Activated CD8-positive, alpha-beta T cell treated with anti-CD3 and anti-CD28 coated beads for 36 hours (primary cell): Measurements from ENCODE around the gene ZNF653. TPM values are rescaled to one million over a fixed set of nuclear protein-coding genes. Genes with fewer than 3 reads are reported as not detected.
A peak's percentile ranks its signal among the peaks of the same experiment; 100 is the strongest.
"Not testable (repeated sequence)": the region's sequence is repeated elsewhere in the genome, so short reads cannot be mapped to it uniquely, and the experiment has no call there.

ENCODE experiments used
- ATAC-seq: fragments of 200-7000 bp; cut with Tn5 transposase; one replicate; pipeline ENCODE4 v1.10.0; 2021; ENCODE audit warnings: mild to moderate bottlenecking, moderate library complexity
- CTCF ChIA-PET: fragments of 350-600 bp; sonication (Branson Sonifier 250); formaldehyde crosslinking; loops from one replicate; lab custom pipeline; 2021; ENCODE audit warnings: antibody characterized with exemption; lab: Charles Lee
- POLR2A ChIA-PET: fragments of 350-600 bp; sonication (Branson Sonifier 250); formaldehyde crosslinking; loops from one replicate; lab custom pipeline; 2021; ENCODE audit warnings: antibody characterized with exemption; lab: Charles Lee
- DNase-seq: peaks from one replicate; pipeline ENCODE4 v3.0.0-alpha.2; 2020
- H3K27ac Mint-ChIP-seq: one replicate; pipeline ENCODE4 v1.8.0; 2021; ENCODE audit warnings: mild to moderate bottlenecking, mixed read lengths
- H3K27me3 Mint-ChIP-seq: one replicate; pipeline ENCODE4 v1.8.0; 2021; ENCODE audit warnings: mixed read lengths
- H3K36me3 Mint-ChIP-seq: one replicate; pipeline ENCODE4 v1.8.0; 2021; ENCODE audit warnings: low read depth, mixed read lengths
- H3K4me1 Mint-ChIP-seq: one replicate; pipeline ENCODE4 v1.8.0; 2021; ENCODE audit warnings: low read depth, mixed read lengths
- H3K4me3 Mint-ChIP-seq: one replicate; pipeline ENCODE4 v1.8.0; 2021; ENCODE audit warnings: mild to moderate bottlenecking, moderate library complexity, mixed read lengths
- H3K9me3 Mint-ChIP-seq: one replicate; pipeline ENCODE4 v1.8.0; 2021; ENCODE audit warnings: mixed read lengths
- intact Hi-C: fragments of 100-400 bp; cut with micrococcal nuclease; formaldehyde crosslinking; loops from one replicate; pipeline ENCODE4 v1.10.0; 2022
- total RNA-seq, 2 experiments: library from RNA; stranded (reverse); gene quantifications; one replicate each; pipeline ENCODE4 v1.2.3, GENCODE V29; 2021
- TF ChIP-seq, protein P1 (sequence below): fragments of 200-600 bp; IDR thresholded peaks from one replicate; pipeline ENCODE4 v1.8.0; 2022; ENCODE audit warnings: antibody characterized with exemption, mild to moderate bottlenecking

Gene ZNF653
- total RNA-seq, 2 experiments from 2014 or later = 11.1 to 14.7 TPM

DNA sequence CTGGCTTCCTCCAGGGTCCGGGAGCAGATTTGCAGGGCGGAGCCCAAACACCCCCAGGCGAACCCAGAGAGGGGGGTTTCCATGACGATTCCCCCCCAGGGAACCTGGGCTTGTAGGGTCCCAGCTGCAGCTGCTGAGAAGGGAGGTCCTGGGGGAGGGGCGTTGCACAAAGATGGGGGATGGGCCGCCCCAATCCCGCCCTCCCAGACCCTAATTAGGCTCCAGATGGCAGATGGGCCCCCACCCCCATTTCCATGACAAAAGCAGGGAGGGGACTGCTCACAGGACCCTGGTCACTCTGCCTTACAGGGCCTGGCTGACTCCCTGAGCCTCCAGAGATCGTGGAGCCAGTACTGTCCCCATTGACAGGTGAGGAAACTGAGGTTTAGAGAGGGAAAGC, 40.0 kb downstream of the ZNF653 start:
- peaks cover 2% of the 10 kb centered on the region for H3K27me3 Mint-ChIP-seq
- POLR2A ChIA-PET = no interaction called here
- no peak overlapping the region for H3K27ac Mint-ChIP-seq
- TF ChIP-seq, protein P1, sequence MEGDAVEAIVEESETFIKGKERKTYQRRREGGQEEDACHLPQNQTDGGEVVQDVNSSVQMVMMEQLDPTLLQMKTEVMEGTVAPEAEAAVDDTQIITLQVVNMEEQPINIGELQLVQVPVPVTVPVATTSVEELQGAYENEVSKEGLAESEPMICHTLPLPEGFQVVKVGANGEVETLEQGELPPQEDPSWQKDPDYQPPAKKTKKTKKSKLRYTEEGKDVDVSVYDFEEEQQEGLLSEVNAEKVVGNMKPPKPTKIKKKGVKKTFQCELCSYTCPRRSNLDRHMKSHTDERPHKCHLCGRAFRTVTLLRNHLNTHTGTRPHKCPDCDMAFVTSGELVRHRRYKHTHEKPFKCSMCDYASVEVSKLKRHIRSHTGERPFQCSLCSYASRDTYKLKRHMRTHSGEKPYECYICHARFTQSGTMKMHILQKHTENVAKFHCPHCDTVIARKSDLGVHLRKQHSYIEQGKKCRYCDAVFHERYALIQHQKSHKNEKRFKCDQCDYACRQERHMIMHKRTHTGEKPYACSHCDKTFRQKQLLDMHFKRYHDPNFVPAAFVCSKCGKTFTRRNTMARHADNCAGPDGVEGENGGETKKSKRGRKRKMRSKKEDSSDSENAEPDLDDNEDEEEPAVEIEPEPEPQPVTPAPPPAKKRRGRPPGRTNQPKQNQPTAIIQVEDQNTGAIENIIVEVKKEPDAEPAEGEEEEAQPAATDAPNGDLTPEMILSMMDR = no peak
- DNase-seq = no peak
- no peaks in the 10 kb centered on the region for H3K9me3 Mint-ChIP-seq
- intact Hi-C loops = no loop called here
- ATAC-seq = no peak
- no peak overlapping the region for H3K4me3 Mint-ChIP-seq
- H3K4me1 Mint-ChIP-seq = no peaks in the 10 kb centered on the region
- H3K36me3 Mint-ChIP-seq = no peaks in the 10 kb centered on the region
- CTCF ChIA-PET = no interaction called here

- Mint-ChIP-seq H3K36me3 (no peaks in the 10 kb centered on the region), H3K4me1 (no peaks in the 10 kb centered on the region), H3K27me3 (peaks cover 2% of the 10 kb centered on the region), H3K9me3 (no peaks in the 10 kb centered on the region), H3K27ac (no peak overlapping the region), H3K4me3 (no peak overlapping the region)
- no peak for ATAC-seq
- ChIA-PET POLR2A (no interaction called here), CTCF (no interaction called here)
- intact Hi-C loops = no loop called here
- DNase-seq = no peak
- TF ChIP-seq, protein P1 = no peak
These were observed 41.0 kb downstream of the ZNF653 start for GRCh38 chr19:11464333-11465265.

- Mint-ChIP-seq H3K27me3 (peaks cover 2% of the 10 kb centered on the region), H3K9me3 (no peaks in the 10 kb centered on the region), H3K27ac (no peak overlapping the region), H3K4me1 (no peaks in the 10 kb centered on the region), H3K36me3 (no peaks in the 10 kb centered on the region), H3K4me3 (no peak overlapping the region)
- TF ChIP-seq, protein P1 = no peak
- CTCF ChIA-PET = no interaction called here
- intact Hi-C loops = no loop called here
- peak; percentile 41 for DNase-seq
- POLR2A ChIA-PET = no interaction called here
- peak; percentile 57 for ATAC-seq
These were observed 42.2 kb downstream of the ZNF653 start for GRCh38 chr19:11463391-11463790.

GRCh38 chr19:11461453-11461852, 44.2 kb downstream of the ZNF653 start:
- Mint-ChIP-seq H3K27ac (no peak overlapping the region), H3K4me1 (no peaks in the 10 kb centered on the region), H3K36me3 (no peaks in the 10 kb centered on the region), H3K4me3 (no peak overlapping the region), H3K9me3 (no peaks in the 10 kb centered on the region), H3K27me3 (peaks cover 2% of the 10 kb centered on the region)
- ChIA-PET POLR2A (no interaction called here), CTCF (no interaction called here)
- intact Hi-C loops = no loop called here
- DNase-seq = no peak
- no peak for ATAC-seq
- TF ChIP-seq, protein P1 = no peak

DNA sequence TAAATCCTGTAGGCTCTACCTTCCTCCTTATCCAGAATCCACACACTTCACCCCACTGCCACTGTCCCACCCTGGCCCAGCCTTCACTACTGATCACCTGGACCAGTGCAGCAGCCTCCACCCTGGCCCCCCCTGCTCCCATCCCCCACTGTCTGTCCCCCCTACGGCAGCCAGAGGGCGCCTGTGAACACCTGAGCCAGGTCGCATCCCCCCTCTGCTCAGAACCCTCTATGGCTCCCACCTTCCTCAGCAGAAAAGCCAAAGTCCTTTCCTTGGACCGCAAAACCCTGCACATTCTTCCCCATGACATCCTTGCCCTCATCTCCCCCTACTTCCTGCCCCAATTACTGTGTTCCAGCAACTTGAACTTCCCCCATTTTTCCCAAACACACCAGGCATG, 45.4 kb downstream of the ZNF653 start:
- peak; percentile 46 for DNase-seq
- peak; percentile 72 for ATAC-seq
- TF ChIP-seq, protein P1 = peak; percentile 29
- H3K4me3 Mint-ChIP-seq = no peak overlapping the region
- no peaks in the 10 kb centered on the region for H3K36me3 Mint-ChIP-seq
- ChIA-PET CTCF (no interaction called here), POLR2A (no interaction called here)
- no peaks in the 10 kb centered on the region for H3K9me3 Mint-ChIP-seq
- intact Hi-C loops = no loop called here
- no peaks in the 10 kb centered on the region for H3K4me1 Mint-ChIP-seq
- H3K27ac Mint-ChIP-seq = no peak overlapping the region
- H3K27me3 Mint-ChIP-seq = no peaks in the 10 kb centered on the region

DNA sequence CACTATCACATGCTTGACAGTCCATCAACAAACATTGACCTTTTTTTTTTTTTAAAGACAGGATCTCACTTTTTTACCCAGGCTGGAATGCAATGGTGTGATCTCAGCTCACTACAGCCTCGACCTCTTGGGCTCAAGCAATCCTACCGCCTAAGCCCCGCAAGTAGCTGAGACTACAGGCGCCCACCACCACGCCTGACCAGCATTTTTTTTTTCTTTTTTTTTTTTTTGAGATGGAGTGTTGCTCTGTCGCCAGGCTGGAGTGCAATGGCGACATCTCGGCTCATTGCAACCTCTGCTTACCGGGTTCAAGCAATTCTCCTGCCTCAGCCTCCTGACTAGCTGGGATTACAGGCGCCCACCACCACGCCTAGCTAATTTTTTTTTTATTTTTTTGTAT, 46.7 kb downstream of the ZNF653 start:
- H3K27ac Mint-ChIP-seq, ATAC-seq, CTCF ChIA-PET, H3K4me1 Mint-ChIP-seq, H3K9me3 Mint-ChIP-seq, H3K4me3 Mint-ChIP-seq, POLR2A ChIA-PET, H3K36me3 Mint-ChIP-seq, DNase-seq, intact Hi-C loops, H3K27me3 Mint-ChIP-seq: not testable (repeated sequence)
